Aorta (tissue), 5 donors: ENCODE measurements around the gene ANXA9. TPM values are rescaled to one million over a fixed set of nuclear protein-coding genes. Genes with fewer than 3 reads are reported as not detected.

ENCODE experiments used
- ATAC-seq: fragments of 200-7000 bp; cut with Tn5 transposase; one replicate; pipeline ENCODE4 v1.9.1; 2022; ENCODE audit warnings: moderate library complexity; ENCODE audit not compliant: low FRiP score
- DNase-seq, 2 donors: peaks; one replicate each; pipeline ENCODE4 v3.0.0-alpha.2; 2020
- H3K27ac ChIP-seq, 2 donors: one replicate each; pipeline ENCODE4 v1.5.1; 2013; ENCODE audit warnings: low read length in 2 of 2, mild to moderate bottlenecking in 2 of 2, moderate library complexity in 2 of 2, control low read depth in 1 of 2, inconsistent platforms in 1 of 2, low read depth in 1 of 2
- H3K27me3 ChIP-seq, 2 donors: one replicate each; pipeline ENCODE4 v1.6.1; 2013; ENCODE audit warnings: control low read depth in 1 of 2, low read length in 1 of 2, mild to moderate bottlenecking in 1 of 2, moderate library complexity in 1 of 2; ENCODE audit not compliant: insufficient read depth in 2 of 2, control insufficient read depth in 1 of 2
- H3K36me3 ChIP-seq, 2 donors: one replicate each; pipeline ENCODE4 v1.6.1; 2013; ENCODE audit warnings: control low read depth in 1 of 2, low read length in 1 of 2, mild to moderate bottlenecking in 1 of 2; ENCODE audit not compliant: insufficient read depth in 2 of 2, control insufficient read depth in 1 of 2
- H3K4me1 ChIP-seq, 2 donors: one replicate each; pipeline ENCODE4 v1.6.1; 2013; ENCODE audit warnings: low read length in 2 of 2, control low read depth in 1 of 2, mild to moderate bottlenecking in 1 of 2, moderate library complexity in 1 of 2; ENCODE audit not compliant: insufficient read depth in 2 of 2, control insufficient read depth in 1 of 2
- H3K4me3 ChIP-seq, 2 donors: one replicate each; pipeline ENCODE4 v1.5.1; 2013; ENCODE audit warnings: low read length in 2 of 2, control low read depth in 1 of 2, mild to moderate bottlenecking in 1 of 2
- H3K9me3 ChIP-seq: one replicate; pipeline ENCODE4 v1.6.1; 2013; ENCODE audit warnings: mild to moderate bottlenecking, low read length; ENCODE audit not compliant: control insufficient read depth
- WGBS, 2 donors: extraction: QIAGEN DNeasy Blood & Tissue Kit; methylation state at CpG; one replicate each; pipeline ENCODE4 v1.1.7; 2013; 5-methylcytosine and 5-hydroxymethylcytosine counted together
- intact Hi-C, 2 donors: fragments of 100-400 bp; cut with DNase I; formaldehyde crosslinking; loops; one replicate each; pipeline versions ENCODE4 v1.14.2 to v1.15.0; 2022
- long read RNA-seq, 2 donors: library from polyadenylated mRNA; unstranded; transcript quantifications; one replicate each; pipeline ENCODE4 v2.0.0, GENCODE V29; 2020 to 2021
- polyA plus RNA-seq, 2 donors: library from polyadenylated mRNA; stranded (reverse); fragments of 200-250 nt; gene quantifications; one replicate each; pipeline ENCODE4 v1.2.3, GENCODE V29; 2013
- total RNA-seq, 2 donors: library from RNA; stranded (reverse); fragmentation: NEBNext Ultra II Directional; extraction: Animal tissue kit (Norgen Biotek cat#: 25700); gene quantifications; one replicate each; pipeline ENCODE4 v1.2.1, GENCODE V29; 2021
- donor health status: healthy with polysubstance abuse.
- donor health status: Bipolar disorder and iron deficiency.
- donor health status: DM: no; HTN: no; CAD: no.
- donor health status: DM: no; HTN: no; CAD: no.
- donor health status: DM: yes; HTN: yes; CAD: no.

Gene ANXA9
- not detected for total RNA-seq
- under 1 TPM in 1 of 2 donors, not detected in 1; 0.15 TPM for polyA plus RNA-seq
- long read RNA-seq, donor 1, partial matches to known transcripts: 0 of 2 reads
- long read RNA-seq, donor 1, other reads (novel, unspliced or antisense): 2 of 2 reads
- long read RNA-seq, donor 2: 0 reads

GRCh38 chr1:150981805-150982712 is at the start of gene ANXA9:
ANXA9 (plus strand) TSS chr1:150982292; CDS start chr1:150983106, 814 bp downstream.
- WGBS, 2 donors: 80 to 82% methylated on average over 12 of the region's 12 CpGs
- DNase-seq: peak in 1 of 2 donors; percentile 66
- no peaks in the 10 kb centered on the region for H3K9me3 ChIP-seq

GRCh38 chr1:150944856-150945255 is 37.2 kb upstream of the ANXA9 start:
- no peaks in the 10 kb centered on the region for H3K4me1 ChIP-seq
- ATAC-seq: no peak
- WGBS, 2 donors: 70 to 86% methylated on average over 5 of the region's 5 CpGs
- no peak overlapping the region for H3K27ac ChIP-seq
- H3K27me3 ChIP-seq: no peaks in the 10 kb centered on the region
- no peaks in the 10 kb centered on the region for H3K9me3 ChIP-seq
- DNase-seq: no peak
- no peak overlapping the region for H3K4me3 ChIP-seq
- intact Hi-C loops: no loop called here
- peaks cover 9 to 13% of the 10 kb centered on the region in 2 donors for H3K36me3 ChIP-seq

More at GRCh38 chr1:150981805-150982712, at the start of gene ANXA9:
- H3K36me3 ChIP-seq: no peaks in the 10 kb centered on the region
- intact Hi-C loops: no loop called here
- H3K27me3 ChIP-seq: no peaks in the 10 kb centered on the region
- no peak within 1 kb of the TSS for H3K4me3 ChIP-seq
- ATAC-seq: no peak
- no peaks in the 10 kb centered on the region for H3K4me1 ChIP-seq
- no peak within 1 kb of the TSS for H3K27ac ChIP-seq

GRCh38 chr1:150954708-150955107 is 27.4 kb upstream of the ANXA9 start:
- Histone ChIP-seq H3K36me3 (peaks cover 4 to 12% of the 10 kb centered on the region in 2 donors), H3K4me3 (no peak overlapping the region), H3K9me3 (no peaks in the 10 kb centered on the region), H3K27me3 (no peaks in the 10 kb centered on the region), H3K4me1 (no peaks in the 10 kb centered on the region), H3K27ac (no peak overlapping the region)
- ATAC-seq: no peak
- WGBS, 2 donors: 93% methylated on average over 3 of the region's 3 CpGs
- intact Hi-C loops: no loop called here
- DNase-seq: no peak

- Histone ChIP-seq H3K27ac (no peak overlapping the region), H3K36me3 (peaks cover 4 to 11% of the 10 kb centered on the region in 2 donors)
Observed at GRCh38 chr1:150955280-150955679, 26.8 kb upstream of the ANXA9 start.

GRCh38 chr1:150957666-150958065 is 24.4 kb upstream of the ANXA9 start:
- 97% methylated on average over 11 of the region's 11 CpGs for WGBS, 2 donors
- Histone ChIP-seq H3K4me3 (no peak overlapping the region), H3K4me1 (no peaks in the 10 kb centered on the region), H3K9me3 (no peaks in the 10 kb centered on the region), H3K27ac (no peak overlapping the region), H3K27me3 (no peaks in the 10 kb centered on the region), H3K36me3 (peaks cover 4 to 7% of the 10 kb centered on the region in 2 donors)
- intact Hi-C loops: no loop called here
- no peak for ATAC-seq
- DNase-seq: peak in 1 of 2 donors; percentile 29

More at GRCh38 chr1:150955280-150955679, 26.8 kb upstream of the ANXA9 start:
- Histone ChIP-seq H3K4me1 (no peaks in the 10 kb centered on the region), H3K27me3 (no peaks in the 10 kb centered on the region), H3K9me3 (no peaks in the 10 kb centered on the region), H3K4me3 (no peak overlapping the region)
- DNase-seq: no peak
- intact Hi-C loops: no loop called here
- ATAC-seq: no peak

GRCh38 chr1:150960646-150961045 is 21.4 kb upstream of the ANXA9 start:
- peak; percentile 10 to 65 for DNase-seq
- no peak for ATAC-seq

GRCh38 chr1:150961756-150962155 is 20.3 kb upstream of the ANXA9 start:
- no peaks in the 10 kb centered on the region for H3K27me3 ChIP-seq
- intact Hi-C loops: no loop called here
- H3K27ac ChIP-seq: no peak overlapping the region
- no peak overlapping the region for H3K4me3 ChIP-seq
- no peaks in the 10 kb centered on the region for H3K9me3 ChIP-seq
- ATAC-seq: no peak
- WGBS, 2 donors: 63 to 67% methylated on average over 4 of the region's 4 CpGs
- DNase-seq: peak in 1 of 2 donors; percentile 4
- H3K4me1 ChIP-seq: no peaks in the 10 kb centered on the region
- H3K36me3 ChIP-seq: peaks cover 6 to 25% of the 10 kb centered on the region in 2 donors

More at GRCh38 chr1:150960646-150961045, 21.4 kb upstream of the ANXA9 start:
- H3K27ac ChIP-seq: no peak overlapping the region
- H3K4me1 ChIP-seq: no peaks in the 10 kb centered on the region
- no peaks in the 10 kb centered on the region for H3K27me3 ChIP-seq
- no peak overlapping the region for H3K4me3 ChIP-seq
- intact Hi-C loops: no loop called here
- no peaks in the 10 kb centered on the region for H3K9me3 ChIP-seq
- peaks cover 0 to 17% of the 10 kb centered on the region in 2 donors for H3K36me3 ChIP-seq
- WGBS, 2 donors: 95% methylated on average over 7 of the region's 7 CpGs

GRCh38 chr1:150963321-150964163 is 18.6 kb upstream of the ANXA9 start:
- 85 to 89% methylated on average over 10 of the region's 10 CpGs for WGBS, 2 donors

More at GRCh38 chr1:150963321-150964163, 18.6 kb upstream of the ANXA9 start:
- ATAC-seq (no peak), DNase-seq (peak; percentile 13 to 19)
- H3K4me3 ChIP-seq: no peak overlapping the region
- no peaks in the 10 kb centered on the region for H3K9me3 ChIP-seq
- H3K27ac ChIP-seq: no peak overlapping the region
- intact Hi-C loops: no loop called here
- no peaks in the 10 kb centered on the region for H3K27me3 ChIP-seq
- H3K4me1 ChIP-seq: no peaks in the 10 kb centered on the region
- peaks cover 7 to 26% of the 10 kb centered on the region in 2 donors for H3K36me3 ChIP-seq
